Naive thymus-derived CD4-positive, alpha-beta T cell (primary cell): ENCODE results near the gene PPP1R14B. TPM values are rescaled to one million over a fixed set of nuclear protein-coding genes. Genes with fewer than 3 reads are reported as not detected.
A peak's percentile ranks its signal among the peaks of the same experiment; 100 is the strongest.

Experiments
- ATAC-seq: fragments of 150-1000 bp; cut with Tn5 transposase; 2 replicates; pipeline ENCODE4 v1.10.0; 2021; ENCODE audit warnings: mild to moderate bottlenecking, moderate library complexity
- CTCF ChIA-PET: fragments of 350-600 bp; sonication (Branson Sonifier 250); formaldehyde crosslinking; loops from one replicate; lab custom pipeline; 2021; ENCODE audit warnings: antibody characterized with exemption; lab: Charles Lee
- POLR2A ChIA-PET: fragments of 350-600 bp; sonication (Branson Sonifier 250); formaldehyde crosslinking; loops from one replicate; lab custom pipeline; 2021; ENCODE audit warnings: antibody characterized with exemption, inconsistent platforms; lab: Charles Lee
- DNase-seq, 9 donors: peaks; one replicate each; pipeline versions ENCODE4 v3.0.0 to v3.0.0-alpha.2; 2020 to 2022; ENCODE audit warnings: mixed read lengths in 1 of 9
- H3K27ac ChIP-seq: one replicate; pipeline ENCODE4 v1.7.0; 2013; ENCODE audit warnings: mild to moderate bottlenecking, low read depth, low read length, moderate library complexity
- H3K27me3 ChIP-seq, 2 donors: one replicate each; pipeline ENCODE4 v1.7.0; 2013; ENCODE audit warnings: low read length in 2 of 2, mild to moderate bottlenecking in 2 of 2, moderate library complexity in 2 of 2; ENCODE audit not compliant: control insufficient read depth in 2 of 2, insufficient read depth in 2 of 2
- H3K36me3 ChIP-seq, 3 experiments: 1 replicate in 2 of 3; 2 replicates in 1 of 3; pipeline ENCODE4 v1.7.0; 2013; ENCODE audit warnings: low read length in 3 of 3, mild to moderate bottlenecking in 3 of 3, moderate library complexity in 1 of 3; ENCODE audit not compliant: insufficient read depth in 3 of 3, control insufficient read depth in 2 of 3
- H3K4me1 ChIP-seq, 2 donors: one replicate each; pipeline ENCODE4 v1.7.0; 2013; ENCODE audit warnings: low read length in 2 of 2, mild to moderate bottlenecking in 2 of 2, moderate library complexity in 1 of 2; ENCODE audit not compliant: control insufficient read depth in 2 of 2, insufficient read depth in 2 of 2
- H3K4me3 ChIP-seq: 2 replicates; pipeline ENCODE4 v1.7.0; 2013; ENCODE audit warnings: mild to moderate bottlenecking, low read length
- H3K9me3 ChIP-seq, 3 experiments: 1 replicate in 2 of 3; 2 replicates in 1 of 3; pipeline ENCODE4 v1.7.0; 2013; ENCODE audit warnings: low read length in 3 of 3; ENCODE audit not compliant: control insufficient read depth in 2 of 3
- H3K27ac Mint-ChIP-seq, 9 donors: one replicate each; pipeline ENCODE4 v1.8.0; 2020 to 2022; ENCODE audit warnings: mixed read lengths in 9 of 9, mild to moderate bottlenecking in 8 of 9, moderate library complexity in 5 of 9, inconsistent platforms in 2 of 9
- H3K27me3 Mint-ChIP-seq, 5 donors: one replicate each; pipeline ENCODE4 v1.8.0; 2021 to 2022; ENCODE audit warnings: mixed read lengths in 5 of 5, mild to moderate bottlenecking in 1 of 5
- H3K36me3 Mint-ChIP-seq, 5 donors: one replicate each; pipeline ENCODE4 v1.8.0; 2020 to 2022; ENCODE audit warnings: mixed read lengths in 5 of 5, mild to moderate bottlenecking in 3 of 5, inconsistent platforms in 1 of 5
- H3K4me1 Mint-ChIP-seq, 7 donors: one replicate each; pipeline ENCODE4 v1.8.0; 2020 to 2022; ENCODE audit warnings: mixed read lengths in 7 of 7, mild to moderate bottlenecking in 3 of 7, inconsistent platforms in 1 of 7
- H3K4me3 Mint-ChIP-seq, 10 donors: one replicate each; pipeline ENCODE4 v1.8.0; 2020 to 2022; ENCODE audit warnings: mild to moderate bottlenecking in 10 of 10, mixed read lengths in 10 of 10, moderate library complexity in 6 of 10, inconsistent platforms in 2 of 10
- H3K9me3 Mint-ChIP-seq, 11 donors: one replicate each; pipeline ENCODE4 v1.8.0; 2020 to 2022; ENCODE audit warnings: mixed read lengths in 11 of 11, mild to moderate bottlenecking in 4 of 11, inconsistent platforms in 1 of 11, moderate library complexity in 1 of 11
- intact Hi-C, 2 donors: fragments of 100-400 bp; cut with micrococcal nuclease; formaldehyde crosslinking; loops; one replicate each; pipeline ENCODE4 v1.15.1; 2023
- polyA plus RNA-seq, 2 donors: library from polyadenylated mRNA; unstranded; fragments of 300-500 nt; fragmentation: Illumina TruSeq; gene quantifications; one replicate each; pipeline ENCODE4 v1.2.3, GENCODE V29; 2021
- total RNA-seq, 6 experiments: library from RNA in 5 of 6; stranded (reverse) in 5 of 6; gene quantifications; 1 replicate in 5 of 6; 2 replicates in 1 of 6; pipeline ENCODE4 v1.2.3 and lab custom pipeline; 2021 to 2026

Gene PPP1R14B
- total and polyA plus RNA-seq, 7 experiments from 2014 or later, result 20.1 to 116 (median 26.0) TPM

DNA sequence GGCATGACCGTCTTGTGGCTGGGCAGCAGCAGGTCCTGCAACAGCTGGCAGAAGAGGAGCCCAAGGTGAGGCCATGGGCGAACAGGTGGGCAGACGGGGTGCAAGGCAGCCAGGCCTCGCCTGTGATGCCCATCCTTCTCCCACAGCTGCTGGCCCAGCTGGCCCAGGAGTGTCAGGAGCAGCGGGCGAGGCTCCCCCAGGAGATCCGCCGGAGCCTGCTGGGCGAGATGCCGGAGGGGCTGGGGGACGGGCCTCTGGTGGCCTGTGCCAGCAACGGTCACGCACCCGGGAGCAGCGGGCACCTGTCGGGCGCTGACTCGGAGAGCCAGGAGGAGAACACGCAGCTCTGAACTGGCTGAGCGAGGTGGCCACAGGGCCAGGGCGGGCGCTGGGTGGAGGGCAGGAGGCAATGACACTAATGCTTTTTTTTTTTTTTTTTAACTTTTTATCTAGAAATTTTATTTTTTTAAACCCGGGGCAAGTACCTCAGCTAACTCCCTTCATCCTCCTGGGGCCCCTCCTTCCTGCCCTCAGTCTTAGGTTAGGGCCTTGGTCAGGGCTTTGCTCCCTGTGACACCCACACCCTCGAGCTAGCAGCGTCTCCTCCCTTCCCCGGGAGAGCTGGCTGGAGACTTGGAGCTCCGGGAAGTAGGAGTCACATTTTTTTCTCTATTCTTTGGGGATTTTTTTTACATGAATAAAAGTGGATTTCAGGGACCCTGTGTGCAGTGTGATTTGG lies 20.6 kb upstream of the PPP1R14B start:
- peaks cover 8 to 28% (median 24%) of the 10 kb centered on the region in 7 donors for H3K4me1 Mint-ChIP-seq
- ATAC-seq (no peak), DNase-seq (no peak)
- H3K27ac Mint-ChIP-seq, result peak overlapping the region in 6 of 9 donors; percentile 36 to 98 (median 87)
- CTCF ChIA-PET, result interaction anchor here (0.6 to 5.8 kb wide), 2 partner anchors 50 to 62 kb away, joined by 3 to 66 read pairs; partner anchors contain the start of genes FERMT3, PRDX5 and TRMT112
- H3K36me3 Mint-ChIP-seq, result peaks cover 0 to 8% (median 0%) of the 10 kb centered on the region in 5 donors
- Histone ChIP-seq H3K9me3 (no peaks in the 10 kb centered on the region), H3K27me3 (no peaks in the 10 kb centered on the region), H3K4me1 (peaks cover 8 to 10% of the 10 kb centered on the region in 2 donors), H3K36me3 (peaks cover 0 to 11% (median 0%) of the 10 kb centered on the region in 3 experiments), H3K27ac (peak overlapping the region; percentile 95), H3K4me3 (no peak overlapping the region)
- POLR2A ChIA-PET, result interaction anchor here (0.6 to 7.0 kb wide), 5 partner anchors 21 to 1622 kb away, joined by 3 to 154 read pairs (median 4); partner anchors contain the start of genes CATSPERZ, ESRRA, FKBP2 and NUDT22
- intact Hi-C loops, result no loop called here
- peaks cover 0 to 15% (median 0%) of the 10 kb centered on the region in 11 donors for H3K9me3 Mint-ChIP-seq
- H3K27me3 Mint-ChIP-seq, result no peaks in the 10 kb centered on the region
- H3K4me3 Mint-ChIP-seq, result peak overlapping the region in 4 of 10 donors; percentile 27 to 100 (median 96)

DNA sequence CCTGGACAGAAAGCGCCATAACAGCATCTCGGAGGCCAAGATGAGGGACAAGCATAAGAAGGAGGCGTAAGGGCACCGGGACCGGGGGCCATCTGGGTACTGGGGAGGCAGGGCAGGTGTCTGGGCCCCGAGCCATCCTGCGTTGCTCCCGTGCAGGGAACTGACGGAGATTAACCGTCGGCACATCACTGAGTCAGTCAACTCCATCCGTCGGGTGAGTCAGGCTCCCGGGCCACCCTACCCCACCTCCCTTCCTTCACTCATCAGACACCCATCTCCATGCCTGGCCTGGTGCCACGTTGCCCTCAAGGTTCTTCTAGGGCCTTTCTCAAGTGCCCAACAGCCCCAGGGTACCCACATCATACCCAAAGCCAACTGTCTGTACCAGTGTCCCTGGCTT lies 19.6 kb upstream of the PPP1R14B start:
- DNase-seq, result no peak
- CTCF ChIA-PET, result no interaction called here
- H3K4me1 Mint-ChIP-seq, result peaks cover 8 to 23% (median 19%) of the 10 kb centered on the region in 7 donors
- Histone ChIP-seq H3K27me3 (no peaks in the 10 kb centered on the region), H3K4me1 (peaks cover 8 to 10% of the 10 kb centered on the region in 2 donors), H3K36me3 (peaks cover 0 to 8% (median 0%) of the 10 kb centered on the region in 3 experiments), H3K9me3 (no peaks in the 10 kb centered on the region), H3K27ac (no peak overlapping the region), H3K4me3 (no peak overlapping the region)
- H3K9me3 Mint-ChIP-seq, result peaks cover 0 to 11% (median 0%) of the 10 kb centered on the region in 11 donors
- peaks cover 0 to 8% (median 0%) of the 10 kb centered on the region in 5 donors for H3K36me3 Mint-ChIP-seq
- ATAC-seq, result no peak
- intact Hi-C loops, result no loop called here
- no peaks in the 10 kb centered on the region for H3K27me3 Mint-ChIP-seq
- no peak overlapping the region for H3K4me3 Mint-ChIP-seq
- POLR2A ChIA-PET, result interaction anchor here (7.0 kb wide), 1 partner anchor 20 kb away, joined by 154 read pairs; the partner anchor contains the start of genes FKBP2, PLCB3 and PPP1R14B
- peak overlapping the region in 1 of 9 donors; percentile 9 for H3K27ac Mint-ChIP-seq

DNA sequence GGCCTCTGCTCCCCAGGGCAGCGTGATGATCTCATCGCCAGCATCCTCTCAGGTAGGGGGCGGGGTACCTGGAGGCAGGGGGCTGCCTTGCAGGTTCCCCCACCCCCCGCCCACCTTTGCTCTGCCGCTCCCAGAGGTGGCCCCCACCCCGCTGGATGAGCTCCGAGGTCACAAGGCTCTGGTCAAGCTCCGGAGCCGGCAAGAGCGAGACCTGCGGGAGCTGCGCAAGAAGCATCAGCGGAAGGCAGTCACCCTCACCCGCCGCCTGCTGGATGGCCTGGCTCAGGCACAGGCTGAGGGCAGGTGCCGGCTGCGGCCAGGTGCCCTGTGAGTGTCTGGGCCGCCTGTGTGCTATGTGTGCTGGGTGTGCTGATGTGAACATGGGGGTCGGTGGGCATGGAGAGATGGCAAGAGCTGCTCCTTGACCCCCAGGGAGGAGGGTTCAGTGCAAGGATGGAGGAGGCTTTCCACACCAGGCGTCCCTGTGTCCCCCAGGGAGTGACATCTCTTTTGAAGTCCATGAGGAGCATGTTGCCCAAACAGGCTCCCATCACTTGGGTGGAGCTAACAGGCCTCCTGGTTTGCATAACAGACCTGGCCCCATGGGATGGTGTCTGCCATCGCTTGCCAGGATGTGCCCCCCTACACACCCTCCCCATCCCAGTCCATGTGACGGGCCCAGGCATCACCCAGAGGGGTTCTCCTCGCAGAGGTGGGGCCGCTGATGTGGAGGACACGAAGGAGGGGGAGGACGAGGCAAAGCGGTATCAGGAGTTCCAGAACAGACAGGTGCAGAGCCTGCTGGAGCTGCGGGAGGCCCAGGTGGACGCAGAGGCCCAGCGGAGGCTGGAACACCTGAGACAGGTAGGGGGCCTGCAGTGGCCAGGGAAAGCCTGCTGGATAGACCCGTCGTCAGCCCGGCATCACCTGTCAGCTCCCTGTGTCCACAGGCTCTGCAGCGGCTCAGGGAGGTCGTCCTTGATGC lies 18.7 kb upstream of the PPP1R14B start:
- Histone ChIP-seq H3K4me3 (no peak overlapping the region), H3K4me1 (peaks cover 8 to 10% of the 10 kb centered on the region in 2 donors), H3K9me3 (no peaks in the 10 kb centered on the region), H3K36me3 (peaks cover 0 to 7% (median 0%) of the 10 kb centered on the region in 3 experiments), H3K27ac (no peak overlapping the region), H3K27me3 (no peaks in the 10 kb centered on the region)
- CTCF ChIA-PET, result no interaction called here
- ATAC-seq, result no peak
- peaks cover 8 to 23% (median 18%) of the 10 kb centered on the region in 7 donors for H3K4me1 Mint-ChIP-seq
- POLR2A ChIA-PET, result interaction anchor here (7.0 kb wide), 1 partner anchor 19 kb away, joined by 154 read pairs; the partner anchor contains the start of genes FKBP2, PLCB3 and PPP1R14B
- H3K36me3 Mint-ChIP-seq, result peaks cover 0 to 8% (median 0%) of the 10 kb centered on the region in 5 donors
- no peak overlapping the region for H3K4me3 Mint-ChIP-seq
- no peaks in the 10 kb centered on the region for H3K27me3 Mint-ChIP-seq
- H3K27ac Mint-ChIP-seq, result peak overlapping the region in 1 of 9 donors; percentile 83
- peaks cover 0 to 4% (median 0%) of the 10 kb centered on the region in 11 donors for H3K9me3 Mint-ChIP-seq
- no peak for DNase-seq
- intact Hi-C loops, result no loop called here

DNA sequence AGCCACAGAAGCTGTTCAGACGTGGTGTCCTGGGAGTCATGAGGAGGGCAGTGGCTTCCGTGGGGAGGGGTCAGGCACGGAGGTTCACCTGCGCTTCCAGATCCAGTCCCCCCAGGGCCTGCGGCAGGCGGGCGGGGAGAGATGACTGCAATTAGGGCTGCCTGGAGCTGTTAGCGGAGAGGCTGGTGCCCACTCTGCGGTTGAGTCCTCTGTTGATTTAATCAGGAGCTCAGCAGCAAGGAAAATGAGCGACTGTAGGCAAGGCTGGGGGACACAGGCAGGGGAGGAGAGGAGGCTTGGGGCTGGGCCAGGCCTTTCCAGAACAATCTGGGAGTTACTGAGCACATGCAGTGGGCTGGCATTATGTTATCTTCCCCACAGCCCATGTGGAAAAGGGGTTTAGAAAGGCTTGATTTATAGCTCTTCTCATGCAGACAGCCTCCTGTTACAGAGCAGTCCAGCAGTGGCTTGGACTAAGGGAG lies 17.7 kb upstream of the PPP1R14B start:
- Histone ChIP-seq H3K27ac (no peak overlapping the region), H3K27me3 (no peaks in the 10 kb centered on the region), H3K36me3 (peaks cover 0 to 5% (median 0%) of the 10 kb centered on the region in 3 experiments), H3K4me1 (peaks cover 8 to 10% of the 10 kb centered on the region in 2 donors), H3K4me3 (no peak overlapping the region), H3K9me3 (no peaks in the 10 kb centered on the region)
- ATAC-seq (no peak), DNase-seq (no peak)
- POLR2A ChIA-PET, result interaction anchor here (0.6 to 1.0 kb wide), 2 partner anchors 17 to 31 kb away, joined by 3 to 4 read pairs; no protein-coding TSS in a partner anchor
- no peak overlapping the region for H3K27ac Mint-ChIP-seq
- intact Hi-C loops, result no loop called here
- no peaks in the 10 kb centered on the region for H3K9me3 Mint-ChIP-seq
- H3K36me3 Mint-ChIP-seq, result peaks cover 0 to 8% (median 4%) of the 10 kb centered on the region in 5 donors
- H3K4me3 Mint-ChIP-seq, result peak overlapping the region in 1 of 10 donors; percentile 29
- peaks cover 8 to 21% (median 16%) of the 10 kb centered on the region in 7 donors for H3K4me1 Mint-ChIP-seq
- CTCF ChIA-PET, result no interaction called here
- no peaks in the 10 kb centered on the region for H3K27me3 Mint-ChIP-seq

DNA sequence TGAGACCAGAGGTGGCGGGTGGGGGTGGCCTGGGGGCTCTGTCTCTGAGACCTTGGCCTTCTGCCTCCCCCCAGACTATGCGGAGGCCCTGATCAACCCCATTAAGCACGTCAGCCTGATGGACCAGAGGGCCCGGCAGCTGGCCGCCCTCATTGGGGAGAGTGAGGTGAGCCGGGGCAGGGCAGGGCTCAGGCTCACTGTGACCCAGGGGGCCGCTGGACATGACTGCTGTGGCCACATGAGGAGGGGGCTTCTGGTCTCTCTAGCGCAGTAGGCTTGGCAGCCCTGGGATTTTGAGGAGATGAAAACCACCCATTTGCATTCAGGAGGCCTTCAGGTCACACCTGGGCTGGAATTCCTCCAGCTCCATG lies 17.2 kb upstream of the PPP1R14B start:
- Histone ChIP-seq H3K9me3 (no peaks in the 10 kb centered on the region), H3K36me3 (peaks cover 0 to 5% (median 0%) of the 10 kb centered on the region in 3 experiments), H3K4me3 (no peak overlapping the region), H3K4me1 (peaks cover 7 to 9% of the 10 kb centered on the region in 2 donors), H3K27ac (no peak overlapping the region), H3K27me3 (no peaks in the 10 kb centered on the region)
- ATAC-seq (no peak), DNase-seq (no peak)
- intact Hi-C loops, result no loop called here
- ChIA-PET CTCF (interaction anchor here (1.4 kb wide), 1 partner anchor 59 kb away, joined by 4 read pairs; no protein-coding TSS in a partner anchor), POLR2A (interaction anchor here (0.6 to 1.0 kb wide), 2 partner anchors 16 to 31 kb away, joined by 3 to 4 read pairs; no protein-coding TSS in a partner anchor)
- peaks cover 0 to 7% (median 4%) of the 10 kb centered on the region in 5 donors for H3K36me3 Mint-ChIP-seq
- H3K4me3 Mint-ChIP-seq, result no peak overlapping the region
- no peak overlapping the region for H3K27ac Mint-ChIP-seq
- H3K27me3 Mint-ChIP-seq, result no peaks in the 10 kb centered on the region
- H3K9me3 Mint-ChIP-seq, result no peaks in the 10 kb centered on the region
- peaks cover 4 to 19% (median 13%) of the 10 kb centered on the region in 7 donors for H3K4me1 Mint-ChIP-seq
